GM19324 (cell line): ENCODE results near the gene GPX5.

Source experiments
- ATAC-seq: cut with Tn5 transposase; IDR thresholded peaks from one replicate; pipeline ENCODE4 v1.9.1; 2021; ENCODE audit warnings: mild to moderate bottlenecking, moderate library complexity; ENCODE audit not compliant: unreplicated experiment, low FRiP score

The GPX5 gene

DNA sequence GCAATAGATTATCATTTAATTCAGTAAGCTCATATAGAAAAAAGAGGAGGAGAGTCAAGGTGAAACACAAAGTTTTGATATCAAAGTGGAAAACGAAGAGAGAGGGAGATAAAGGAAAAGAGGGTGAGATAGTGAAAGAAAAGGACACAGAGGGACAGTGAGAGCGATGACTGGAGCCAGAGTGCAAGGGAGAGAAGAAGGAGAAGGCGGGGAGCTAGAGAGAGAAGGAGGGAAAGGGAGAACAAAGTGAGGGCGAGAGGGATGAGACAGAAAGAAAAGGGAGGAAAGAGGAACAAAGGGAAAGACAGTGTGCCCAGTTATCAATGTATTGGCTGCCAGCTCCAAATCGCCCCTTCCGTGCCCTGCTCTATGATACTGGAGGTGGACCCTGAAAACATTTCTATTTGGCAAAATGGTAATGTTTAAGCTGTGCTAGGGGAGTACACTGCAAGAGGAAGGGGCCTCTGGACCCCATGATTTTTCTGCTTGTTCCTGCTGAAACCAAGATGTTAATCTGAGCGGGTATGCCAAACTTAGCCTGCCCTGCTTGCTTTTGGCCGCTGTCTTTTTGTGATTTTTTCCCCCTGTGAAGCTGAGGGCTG, 27.8 kb downstream of the GPX5 start:
- no peak for ATAC-seq

DNA sequence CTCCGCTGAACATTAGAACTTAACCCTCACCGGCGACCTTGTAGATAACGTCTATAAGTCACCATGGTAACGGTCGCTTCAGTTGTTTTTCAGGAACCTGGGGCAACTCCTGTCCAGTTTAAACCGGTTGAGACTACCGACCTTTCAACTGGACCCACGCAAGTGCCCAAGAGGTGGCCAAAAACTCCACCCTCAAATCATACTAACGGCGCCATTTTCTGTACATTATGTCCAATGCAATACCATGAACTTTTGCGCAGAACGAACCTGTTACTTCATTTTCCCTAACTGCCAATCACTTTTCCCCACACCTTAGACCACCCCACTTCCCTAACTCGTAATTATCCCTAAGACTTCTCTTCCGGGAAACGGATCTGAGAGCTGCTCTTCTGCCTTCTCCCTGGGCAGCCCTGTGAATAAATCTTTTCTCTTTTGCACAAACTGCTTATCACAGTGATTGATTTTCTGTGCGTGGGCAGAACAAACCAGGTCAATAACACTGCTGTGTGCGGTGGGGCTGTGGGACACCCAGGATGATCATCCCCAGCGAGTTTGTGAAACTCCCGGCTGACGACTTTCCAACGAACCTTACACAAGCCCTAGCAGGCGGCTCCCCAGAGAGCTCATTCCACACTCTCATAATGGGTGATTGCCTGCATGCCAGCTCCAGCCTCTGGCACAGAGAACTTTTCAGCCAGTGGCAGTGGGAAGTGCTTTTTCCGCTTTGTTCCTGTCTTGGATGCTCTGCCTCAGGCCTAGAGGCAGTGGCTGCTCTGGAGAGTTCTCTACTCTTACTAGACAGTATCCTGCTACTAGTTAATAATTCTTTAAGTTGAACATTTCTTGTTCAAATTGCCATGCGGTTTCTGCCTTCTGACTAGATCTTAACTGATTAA, 28.6 kb downstream of the GPX5 start:
- ATAC-seq, result no peak

DNA sequence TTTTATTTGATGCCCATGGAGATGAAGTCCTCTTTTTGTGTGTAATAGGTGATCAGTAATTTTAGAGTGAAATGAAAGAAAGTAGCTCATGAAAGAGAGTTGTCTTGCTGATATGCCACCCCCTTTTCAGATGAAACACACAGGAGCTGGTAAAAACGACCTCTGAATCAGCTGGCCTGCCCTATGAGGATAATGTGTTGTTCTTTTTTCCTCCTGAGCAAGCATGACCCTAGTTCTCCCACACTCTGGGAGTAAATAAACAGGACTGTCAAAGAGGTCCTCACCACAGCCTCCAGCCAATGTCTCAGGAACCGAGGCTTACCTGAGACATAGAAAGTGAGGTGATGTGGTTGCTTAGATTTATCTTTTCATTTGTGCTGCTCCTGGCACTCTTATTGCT, 29.5 kb downstream of the GPX5 start:
- ATAC-seq, result no peak

DNA sequence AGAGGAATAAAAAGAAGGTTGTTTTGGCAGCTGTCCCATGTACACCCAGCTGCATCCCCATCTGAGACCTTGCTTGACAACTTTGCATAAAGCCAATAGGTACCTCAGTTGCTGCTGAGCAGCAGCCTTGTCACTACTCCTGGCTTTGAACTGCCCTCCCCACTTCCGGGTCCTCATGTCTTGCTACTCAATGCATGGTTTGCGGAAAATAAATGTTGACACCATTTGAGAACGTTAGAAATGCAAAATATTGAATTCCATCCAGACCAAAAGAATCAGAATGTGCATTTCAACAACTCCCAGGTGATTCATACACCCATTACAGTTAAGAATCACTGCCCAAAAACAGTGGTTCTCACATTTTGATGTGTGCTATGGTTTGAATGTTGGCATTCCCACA, 32.9 kb downstream of the GPX5 start:
- no peak for ATAC-seq

- no peak for ATAC-seq
Measured at GRCh38 chr6:28563430-28564095, 37.9 kb downstream of the GPX5 start.

DNA sequence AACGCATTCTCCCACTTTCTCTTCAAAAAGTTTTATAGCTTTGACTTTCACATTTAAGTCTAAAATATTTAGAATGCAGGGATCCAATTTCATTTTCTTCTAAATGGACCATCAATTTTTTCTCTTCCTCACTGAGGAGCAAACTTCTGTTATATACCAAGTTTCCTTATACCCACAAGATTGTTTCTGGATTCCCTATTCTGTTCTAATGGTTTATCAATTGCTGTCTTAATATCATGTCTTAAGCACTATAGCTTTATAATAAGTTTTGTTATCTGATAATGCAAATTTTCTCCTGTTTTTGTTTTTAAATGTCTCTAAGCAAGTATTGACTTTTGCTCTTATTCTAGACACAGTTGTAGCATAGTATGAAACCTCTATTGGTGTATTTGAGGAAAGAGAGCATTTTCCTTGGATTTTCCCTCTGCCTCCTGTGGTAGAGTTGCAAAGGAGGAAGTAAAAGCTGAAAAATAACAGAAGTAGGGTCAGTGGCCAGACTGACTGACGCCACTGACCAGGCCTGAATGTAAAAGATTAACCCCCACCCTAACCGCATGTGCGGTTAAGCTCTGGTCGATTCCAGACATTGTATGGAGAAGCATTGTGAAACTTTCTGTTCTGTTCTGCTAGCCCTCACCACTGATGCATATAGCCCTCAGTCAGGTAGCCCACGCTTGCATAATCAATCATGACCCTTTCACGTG, 40.3 kb downstream of the GPX5 start:
- no peak for ATAC-seq

GRCh38 chr6:28566527-28567252, 41.0 kb downstream of the GPX5 start:
- no peak for ATAC-seq

DNA sequence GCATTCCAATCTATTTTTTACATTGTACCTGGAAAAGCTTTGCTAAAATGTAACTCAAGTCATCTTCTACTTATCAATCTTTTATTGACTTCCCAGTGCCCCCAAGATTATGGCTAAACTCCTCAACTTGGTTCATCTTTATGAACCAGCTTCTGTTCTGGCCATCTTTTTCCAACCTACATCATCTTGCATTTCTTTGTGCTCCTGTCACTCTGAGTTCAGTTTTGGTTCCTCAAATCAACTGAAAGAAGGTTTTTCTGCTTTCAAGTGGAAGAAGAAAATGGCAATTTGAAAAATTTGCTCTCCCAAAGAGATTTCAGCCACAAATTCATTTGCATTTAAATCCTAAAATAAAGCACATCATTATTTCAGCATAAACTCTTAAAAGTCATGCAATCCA, 41.8 kb downstream of the GPX5 start:
- ATAC-seq, result no peak

DNA sequence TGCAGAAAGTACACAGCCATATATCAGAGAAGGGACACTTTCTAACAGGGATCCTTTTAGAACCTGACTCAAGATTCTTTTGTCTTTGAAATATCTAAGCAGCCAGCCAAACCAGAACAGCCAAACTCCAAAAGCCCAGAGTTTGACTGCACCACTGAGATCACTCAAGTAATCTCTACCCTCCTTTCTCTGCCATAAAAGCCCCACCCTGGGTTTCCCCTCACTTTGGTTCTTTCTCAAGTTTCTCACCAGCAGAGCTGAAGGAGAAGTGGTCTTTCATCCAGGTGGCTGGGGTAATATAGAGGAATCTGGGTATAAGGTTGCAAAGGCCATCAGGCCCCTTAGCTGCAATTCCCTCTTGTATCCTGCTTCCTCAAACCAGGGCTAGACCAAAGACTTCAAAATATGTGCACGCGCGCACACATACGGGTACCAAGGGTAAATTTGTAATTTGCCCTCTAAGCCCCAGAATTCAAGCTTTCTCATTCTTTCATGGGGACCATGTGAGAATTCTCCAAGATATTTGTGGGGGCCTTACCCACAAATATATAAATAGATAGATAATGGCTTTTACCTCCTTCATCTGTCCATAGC, 42.9 kb downstream of the GPX5 start:
- no peak for ATAC-seq

DNA sequence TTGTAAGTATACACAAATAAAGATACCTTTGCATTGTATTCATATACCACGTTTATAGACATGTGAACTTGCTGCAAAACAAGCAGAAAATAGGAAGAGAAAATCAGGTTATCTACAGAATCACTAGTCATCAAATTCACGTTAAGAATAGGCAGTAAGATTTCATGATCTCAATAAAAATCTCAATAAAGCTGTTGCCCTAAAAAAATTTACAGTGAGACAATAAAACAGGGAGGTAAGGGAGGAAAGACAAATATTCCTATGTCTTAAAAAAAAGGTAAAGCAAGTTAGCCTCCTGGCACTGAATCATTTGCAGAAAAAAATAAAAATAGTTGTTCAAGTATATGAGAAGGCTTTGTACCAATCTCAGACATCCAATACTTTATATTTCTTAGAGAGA, 44.1 kb downstream of the GPX5 start:
- ATAC-seq, result no peak

GRCh38 chr6:28580475-28580874, 54.8 kb downstream of the GPX5 start:
- no peak for ATAC-seq

GRCh38 chr6:28583463-28583862, 57.8 kb downstream of the GPX5 start:
- ATAC-seq, result no peak
